ENCODE measurements around the gene SLC4A8.
A peak's percentile ranks its signal among the peaks of the same experiment; 100 is the strongest.

The SLC4A8 gene

GRCh38 chr12:51465491-51465890 lies 40.9 kb downstream of the SLC4A8 start:
- no peaks in the 10 kb centered on the region for H3K36me3 Mint-ChIP-seq (ENCODE audit: low read depth)
- H3K4me1 Mint-ChIP-seq (ENCODE audit: low read depth), result no peaks in the 10 kb centered on the region
- H3K4me3 Mint-ChIP-seq, result no peak overlapping the region
- DNase-seq, result no peak
- H3K9me3 Mint-ChIP-seq, result no peaks in the 10 kb centered on the region
- no peaks in the 10 kb centered on the region for H3K27me3 Mint-ChIP-seq
- H3K27ac Mint-ChIP-seq, result no peak overlapping the region

- Mint-ChIP-seq H3K27me3 (no peaks in the 10 kb centered on the region), H3K4me3 (no peak overlapping the region), H3K27ac (no peak overlapping the region), H3K36me3 (ENCODE audit: low read depth) (no peaks in the 10 kb centered on the region), H3K9me3 (no peaks in the 10 kb centered on the region), H3K4me1 (ENCODE audit: low read depth) (peaks cover 7% of the 10 kb centered on the region)
- no peak for DNase-seq
Measured at GRCh38 chr12:51470116-51470515, 45.5 kb downstream of the SLC4A8 start.

GRCh38 chr12:51471111-51471864 lies 46.7 kb downstream of the SLC4A8 start:
- H3K27ac Mint-ChIP-seq, result no peak overlapping the region
- H3K9me3 Mint-ChIP-seq, result no peaks in the 10 kb centered on the region
- no peak overlapping the region for H3K4me3 Mint-ChIP-seq
- no peak for DNase-seq
- no peaks in the 10 kb centered on the region for H3K36me3 Mint-ChIP-seq (ENCODE audit: low read depth)
- H3K27me3 Mint-ChIP-seq, result no peaks in the 10 kb centered on the region
- peaks cover 7% of the 10 kb centered on the region for H3K4me1 Mint-ChIP-seq (ENCODE audit: low read depth)

DNA sequence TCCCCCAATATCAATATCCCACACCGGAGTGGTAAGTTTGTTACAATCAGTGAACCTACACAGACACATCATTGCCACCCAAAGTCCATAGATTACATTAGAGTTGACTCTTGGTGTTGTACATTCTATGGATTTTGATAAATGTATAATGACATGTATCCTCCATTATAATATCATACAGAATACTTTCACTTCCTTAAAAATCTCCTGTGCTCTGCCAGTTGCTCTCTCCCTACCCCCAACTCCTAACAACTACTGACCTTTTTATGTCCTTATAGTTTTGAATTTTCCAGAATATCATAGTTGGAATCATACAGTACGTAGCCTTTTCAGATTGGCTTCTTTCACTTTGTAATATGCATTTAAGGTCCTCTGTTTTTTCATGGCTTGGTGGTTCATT lies 48.4 kb downstream of the SLC4A8 start:
- H3K27me3 Mint-ChIP-seq, result no peaks in the 10 kb centered on the region

DNA sequence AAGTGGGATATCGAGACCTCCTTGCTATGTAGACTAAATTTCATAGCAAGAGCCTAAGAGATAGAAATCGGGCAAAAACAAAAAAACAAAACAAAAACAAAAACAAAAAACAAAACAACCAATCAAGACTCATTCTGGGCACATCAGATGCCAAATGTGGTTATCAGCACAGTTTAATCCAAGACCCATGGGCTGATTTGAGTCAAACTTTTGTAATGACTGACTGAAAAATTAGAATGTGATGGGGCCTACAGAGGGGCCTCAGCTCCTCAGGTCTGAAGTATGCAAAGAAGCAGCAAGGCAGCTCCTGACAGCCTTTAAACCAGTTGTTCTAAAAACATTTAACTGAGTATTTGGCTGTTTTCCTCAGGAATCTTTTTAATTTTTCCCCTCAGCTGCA lies 49.3 kb downstream of the SLC4A8 start:
- DNase-seq, result no peak

More for the DNA sequence above, 48.4 kb downstream of the SLC4A8 start:
- Mint-ChIP-seq H3K4me3 (no peak overlapping the region), H3K36me3 (ENCODE audit: low read depth) (no peaks in the 10 kb centered on the region), H3K9me3 (no peaks in the 10 kb centered on the region), H3K4me1 (ENCODE audit: low read depth) (peaks cover 7% of the 10 kb centered on the region), H3K27ac (no peak overlapping the region)
- DNase-seq, result no peak

GRCh38 chr12:51475543-51475942 lies 50.9 kb downstream of the SLC4A8 start:
- H3K4me3 Mint-ChIP-seq, result no peak overlapping the region
- no peak overlapping the region for H3K27ac Mint-ChIP-seq
- peaks cover 10% of the 10 kb centered on the region for H3K4me1 Mint-ChIP-seq (ENCODE audit: low read depth)
- no peaks in the 10 kb centered on the region for H3K36me3 Mint-ChIP-seq (ENCODE audit: low read depth)
- H3K27me3 Mint-ChIP-seq, result no peaks in the 10 kb centered on the region
- DNase-seq, result no peak
- no peaks in the 10 kb centered on the region for H3K9me3 Mint-ChIP-seq

More for the DNA sequence above, 49.3 kb downstream of the SLC4A8 start:
- peaks cover 7% of the 10 kb centered on the region for H3K4me1 Mint-ChIP-seq (ENCODE audit: low read depth)
- H3K27me3 Mint-ChIP-seq, result no peaks in the 10 kb centered on the region
- no peak overlapping the region for H3K27ac Mint-ChIP-seq
- no peaks in the 10 kb centered on the region for H3K9me3 Mint-ChIP-seq
- H3K36me3 Mint-ChIP-seq (ENCODE audit: low read depth), result no peaks in the 10 kb centered on the region
- no peak overlapping the region for H3K4me3 Mint-ChIP-seq

- Mint-ChIP-seq H3K4me1 (ENCODE audit: low read depth) (peaks cover 45% of the 10 kb centered on the region), H3K36me3 (ENCODE audit: low read depth) (no peaks in the 10 kb centered on the region), H3K27me3 (no peaks in the 10 kb centered on the region), H3K4me3 (no peak overlapping the region), H3K27ac (peak overlapping the region; percentile 62), H3K9me3 (no peaks in the 10 kb centered on the region)
- DNase-seq, result no peak
Measured at GRCh38 chr12:51480978-51481377, 56.3 kb downstream of the SLC4A8 start.

DNA sequence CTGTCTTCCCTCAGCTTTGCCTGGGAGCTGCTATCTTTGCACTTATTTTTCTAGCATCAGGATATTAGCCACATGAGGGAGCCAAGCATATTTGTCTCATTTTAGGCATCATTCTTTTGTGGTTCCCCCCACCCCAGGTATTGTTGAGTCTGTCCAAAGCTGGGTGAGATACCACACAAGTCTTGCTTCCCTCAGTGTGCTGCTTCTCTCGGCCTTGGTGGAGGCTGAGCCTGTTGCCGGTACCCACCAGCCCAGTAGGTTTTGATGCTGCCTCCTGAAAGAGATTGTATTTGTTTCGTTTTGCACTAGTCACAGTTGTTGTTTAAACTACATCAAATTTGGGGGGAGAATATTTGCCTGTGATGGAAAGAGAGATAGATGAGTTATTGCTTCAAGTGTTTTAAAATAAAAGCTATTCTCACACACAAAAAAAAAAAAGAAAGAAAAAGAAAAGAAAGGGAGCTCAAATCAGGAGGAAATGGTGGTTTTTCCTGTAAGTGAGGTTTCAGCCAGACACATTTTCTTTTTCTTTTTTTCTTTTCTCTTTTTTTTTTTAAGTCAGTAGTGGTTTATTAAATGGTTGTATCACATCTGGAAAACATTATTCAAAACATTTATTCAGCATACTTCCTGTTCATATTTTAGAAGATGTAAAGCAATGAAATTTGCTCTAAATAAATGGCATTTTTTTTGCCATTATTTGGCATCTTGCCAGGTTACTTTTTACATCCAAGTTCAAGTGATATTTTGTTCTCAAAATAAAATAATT lies 58.5 kb downstream of the SLC4A8 start:
- Mint-ChIP-seq H3K4me1 (ENCODE audit: low read depth) (peaks cover 45% of the 10 kb centered on the region), H3K9me3 (no peaks in the 10 kb centered on the region), H3K27me3 (no peaks in the 10 kb centered on the region), H3K27ac (peak overlapping the region; percentile 93), H3K36me3 (ENCODE audit: low read depth) (no peaks in the 10 kb centered on the region), H3K4me3 (peak overlapping the region; percentile 64)
- DNase-seq, result peak; percentile 46

DNA sequence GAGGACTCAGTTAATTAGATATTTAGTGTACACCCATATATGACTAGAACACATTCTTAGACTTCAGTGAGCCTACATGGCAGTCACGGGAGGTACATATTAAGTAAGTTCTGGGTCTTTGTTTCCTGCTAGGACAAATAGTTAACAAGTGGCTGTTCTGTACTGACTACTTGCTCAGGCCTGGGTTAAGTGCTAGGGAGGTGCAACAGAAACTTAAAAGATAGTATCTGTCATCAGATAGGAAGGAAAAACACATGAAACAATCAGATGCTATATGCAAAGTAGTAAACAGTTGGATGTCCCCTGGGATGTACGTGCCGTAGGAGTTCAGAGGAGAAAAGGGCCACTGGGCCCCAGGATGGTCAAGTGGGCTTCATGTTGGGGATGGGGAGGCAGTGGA lies 59.5 kb downstream of the SLC4A8 start:
- Mint-ChIP-seq H3K36me3 (ENCODE audit: low read depth) (no peaks in the 10 kb centered on the region), H3K27me3 (no peaks in the 10 kb centered on the region), H3K4me3 (no peak overlapping the region), H3K9me3 (no peaks in the 10 kb centered on the region), H3K4me1 (ENCODE audit: low read depth) (peaks cover 45% of the 10 kb centered on the region), H3K27ac (peak overlapping the region; percentile 73)
- no peak for DNase-seq

GRCh38 chr12:51488281-51488680 lies 63.6 kb downstream of the SLC4A8 start:
- H3K9me3 Mint-ChIP-seq, result no peaks in the 10 kb centered on the region
- H3K36me3 Mint-ChIP-seq (ENCODE audit: low read depth), result no peaks in the 10 kb centered on the region
- no peaks in the 10 kb centered on the region for H3K27me3 Mint-ChIP-seq
- no peak overlapping the region for H3K4me3 Mint-ChIP-seq
- peaks cover 17% of the 10 kb centered on the region for H3K4me1 Mint-ChIP-seq (ENCODE audit: low read depth)
- H3K27ac Mint-ChIP-seq, result no peak overlapping the region
- DNase-seq, result no peak

- Mint-ChIP-seq H3K27ac (no peak overlapping the region), H3K27me3 (no peaks in the 10 kb centered on the region)
- DNase-seq, result no peak
Measured at GRCh38 chr12:51493281-51493680, 68.7 kb downstream of the SLC4A8 start.

GRCh38 chr12:51496895-51497294 lies 72.3 kb downstream of the SLC4A8 start:
- H3K27ac Mint-ChIP-seq, result no peak overlapping the region
- no peaks in the 10 kb centered on the region for H3K27me3 Mint-ChIP-seq
- H3K9me3 Mint-ChIP-seq, result no peaks in the 10 kb centered on the region
- H3K4me1 Mint-ChIP-seq (ENCODE audit: low read depth), result no peaks in the 10 kb centered on the region
- H3K4me3 Mint-ChIP-seq, result no peak overlapping the region
- no peaks in the 10 kb centered on the region for H3K36me3 Mint-ChIP-seq (ENCODE audit: low read depth)
- DNase-seq, result no peak

More at GRCh38 chr12:51493281-51493680, 68.7 kb downstream of the SLC4A8 start:
- Mint-ChIP-seq H3K4me3 (no peak overlapping the region), H3K4me1 (ENCODE audit: low read depth) (no peaks in the 10 kb centered on the region), H3K36me3 (ENCODE audit: low read depth) (no peaks in the 10 kb centered on the region), H3K9me3 (no peaks in the 10 kb centered on the region)

DNA sequence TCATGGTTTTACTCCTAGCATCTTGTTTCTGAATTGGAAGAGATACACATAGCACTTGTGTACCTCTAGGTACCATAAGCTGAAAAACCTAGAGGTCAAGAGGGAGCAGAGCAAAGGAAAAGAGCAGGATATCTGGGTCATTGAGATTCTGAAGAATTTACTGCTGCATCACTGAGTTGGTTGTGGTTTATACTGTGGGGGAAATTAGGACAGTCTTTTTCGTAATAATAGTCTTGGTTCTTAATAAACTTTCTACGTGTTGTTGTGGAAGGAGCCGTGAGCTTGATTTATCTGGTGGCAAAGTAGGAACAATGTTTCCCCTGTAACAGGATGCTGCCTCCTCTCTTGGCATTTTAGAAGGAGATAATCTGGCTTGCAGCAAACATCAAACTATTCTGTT lies 80.2 kb downstream of the SLC4A8 start:
- Mint-ChIP-seq H3K36me3 (ENCODE audit: low read depth) (no peaks in the 10 kb centered on the region), H3K27ac (no peak overlapping the region), H3K4me1 (ENCODE audit: low read depth) (no peaks in the 10 kb centered on the region), H3K9me3 (no peaks in the 10 kb centered on the region), H3K27me3 (no peaks in the 10 kb centered on the region), H3K4me3 (no peak overlapping the region)
- no peak for DNase-seq

GRCh38 chr12:51505360-51506105 lies 80.9 kb downstream of the SLC4A8 start:
- Mint-ChIP-seq H3K27ac (no peak overlapping the region), H3K27me3 (no peaks in the 10 kb centered on the region), H3K9me3 (no peaks in the 10 kb centered on the region), H3K4me1 (ENCODE audit: low read depth) (no peaks in the 10 kb centered on the region), H3K4me3 (no peak overlapping the region), H3K36me3 (ENCODE audit: low read depth) (no peaks in the 10 kb centered on the region)
- DNase-seq, result no peak

- H3K9me3 Mint-ChIP-seq, result no peaks in the 10 kb centered on the region
- no peak overlapping the region for H3K27ac Mint-ChIP-seq
- no peaks in the 10 kb centered on the region for H3K4me1 Mint-ChIP-seq (ENCODE audit: low read depth)
- no peak overlapping the region for H3K4me3 Mint-ChIP-seq
- H3K36me3 Mint-ChIP-seq (ENCODE audit: low read depth), result no peaks in the 10 kb centered on the region
- H3K27me3 Mint-ChIP-seq, result no peaks in the 10 kb centered on the region
- DNase-seq, result no peak
Measured at GRCh38 chr12:51507178-51507577, 82.5 kb downstream of the SLC4A8 start.

Measured in activated T-cell treated with anti-CD3 and anti-CD28 coated beads, Interleukin-2, amount 50 U/mL, for 24 hours (primary cell).